ENCODE measurements around the gene MS4A14. TPM values are rescaled to one million over a fixed set of nuclear protein-coding genes. Genes with fewer than 3 reads are reported as not detected.

The MS4A14 gene
- total RNA-seq, 1 experiment from 2014 or later, result not detected

DNA sequence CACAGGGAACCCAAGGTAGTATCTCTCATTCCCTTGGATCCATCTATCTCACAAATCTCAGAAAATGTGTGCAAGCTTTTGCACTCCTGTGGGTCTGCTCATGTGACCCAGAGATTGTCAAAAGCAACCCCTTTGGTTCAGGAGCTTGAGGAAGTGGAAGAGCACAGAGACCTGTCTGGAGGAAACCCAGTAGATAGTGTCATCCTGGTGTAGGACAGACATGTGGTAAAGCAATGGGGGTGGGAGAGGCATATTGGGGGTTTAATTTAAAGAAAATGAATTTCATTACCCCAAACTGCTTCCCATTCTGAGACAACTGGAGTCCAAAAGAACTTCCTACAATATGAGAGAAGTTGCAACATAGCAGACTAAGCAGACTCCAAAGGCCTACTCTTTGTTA is 5.8 kb upstream of the MS4A14 start:
- Histone ChIP-seq H3K4me1 (ENCODE audit: insufficient read depth, low read length, poor library complexity, severe bottlenecking) (no peaks in the 10 kb centered on the region), H3K9me3 (ENCODE audit: low read depth, low read length, poor library complexity, severe bottlenecking) (no peaks in the 10 kb centered on the region), H3K36me3 (ENCODE audit: insufficient read depth, low read length, poor library complexity, severe bottlenecking) (no peaks in the 10 kb centered on the region), H3K27ac (ENCODE audit: low read depth, low read length, poor library complexity, severe bottlenecking) (no peak overlapping the region), H3K27me3 (replicated peaks; ENCODE audit: insufficient read depth, low read depth, low read length, poor library complexity) (peaks cover 5% of the 10 kb centered on the region), H3K4me3 (ENCODE audit: low read depth, low read length, poor library complexity, severe bottlenecking) (no peak overlapping the region)
- intact Hi-C loops (cut with micrococcal nuclease; ENCODE audit: unreplicated experiment), result no loop called here
- DNase-seq (ENCODE audit: low spot score), result no peak
- BruUV-seq (replicated peaks), result no TSS peak
- TF ChIP-seq, protein P1, sequence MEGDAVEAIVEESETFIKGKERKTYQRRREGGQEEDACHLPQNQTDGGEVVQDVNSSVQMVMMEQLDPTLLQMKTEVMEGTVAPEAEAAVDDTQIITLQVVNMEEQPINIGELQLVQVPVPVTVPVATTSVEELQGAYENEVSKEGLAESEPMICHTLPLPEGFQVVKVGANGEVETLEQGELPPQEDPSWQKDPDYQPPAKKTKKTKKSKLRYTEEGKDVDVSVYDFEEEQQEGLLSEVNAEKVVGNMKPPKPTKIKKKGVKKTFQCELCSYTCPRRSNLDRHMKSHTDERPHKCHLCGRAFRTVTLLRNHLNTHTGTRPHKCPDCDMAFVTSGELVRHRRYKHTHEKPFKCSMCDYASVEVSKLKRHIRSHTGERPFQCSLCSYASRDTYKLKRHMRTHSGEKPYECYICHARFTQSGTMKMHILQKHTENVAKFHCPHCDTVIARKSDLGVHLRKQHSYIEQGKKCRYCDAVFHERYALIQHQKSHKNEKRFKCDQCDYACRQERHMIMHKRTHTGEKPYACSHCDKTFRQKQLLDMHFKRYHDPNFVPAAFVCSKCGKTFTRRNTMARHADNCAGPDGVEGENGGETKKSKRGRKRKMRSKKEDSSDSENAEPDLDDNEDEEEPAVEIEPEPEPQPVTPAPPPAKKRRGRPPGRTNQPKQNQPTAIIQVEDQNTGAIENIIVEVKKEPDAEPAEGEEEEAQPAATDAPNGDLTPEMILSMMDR (conservative IDR thresholded peaks at IDR 0.05; ENCODE audit: low read depth, low read length), result no peak
- no peak for TF ChIP-seq EZH2 (IDR thresholded peaks at IDR 0.05; ENCODE audit: borderline replicate concordance, low read depth, low read length, poor library complexity, severe bottlenecking)
- ChIA-PET POLR2A (ENCODE audit: low non-redundant PET) (no interaction called here), CTCF (no interaction called here)

- TF ChIP-seq, protein P1 (conservative IDR thresholded peaks at IDR 0.05; ENCODE audit: low read depth, low read length), result no peak
- TF ChIP-seq EZH2 (IDR thresholded peaks at IDR 0.05; ENCODE audit: borderline replicate concordance, low read depth, low read length, poor library complexity, severe bottlenecking), result no peak
- ChIA-PET POLR2A (ENCODE audit: low non-redundant PET) (no interaction called here), CTCF (no interaction called here)
- no peak for DNase-seq (ENCODE audit: low spot score)
- intact Hi-C loops (cut with micrococcal nuclease; ENCODE audit: unreplicated experiment), result no loop called here
- H3K4me3 ChIP-seq (ENCODE audit: low read depth, low read length, poor library complexity, severe bottlenecking), result no peak overlapping the region
- BruUV-seq (replicated peaks), result no TSS peak
- no peaks in the 10 kb centered on the region for H3K27me3 ChIP-seq (replicated peaks; ENCODE audit: insufficient read depth, low read depth, low read length, poor library complexity)
- no peaks in the 10 kb centered on the region for H3K4me1 ChIP-seq (ENCODE audit: insufficient read depth, low read length, poor library complexity, severe bottlenecking)
- no peaks in the 10 kb centered on the region for H3K9me3 ChIP-seq (ENCODE audit: low read depth, low read length, poor library complexity, severe bottlenecking)
- no peaks in the 10 kb centered on the region for H3K36me3 ChIP-seq (ENCODE audit: insufficient read depth, low read length, poor library complexity, severe bottlenecking)
- no peak overlapping the region for H3K27ac ChIP-seq (ENCODE audit: low read depth, low read length, poor library complexity, severe bottlenecking)
These were observed 3.9 kb upstream of the MS4A14 start for GRCh38 chr11:60392361-60392760.

GRCh38 chr11:60393016-60393415 is 3.2 kb upstream of the MS4A14 start:
- no TSS peak for BruUV-seq (replicated peaks)
- Histone ChIP-seq H3K27me3 (replicated peaks; ENCODE audit: insufficient read depth, low read depth, low read length, poor library complexity) (no peaks in the 10 kb centered on the region), H3K36me3 (ENCODE audit: insufficient read depth, low read length, poor library complexity, severe bottlenecking) (no peaks in the 10 kb centered on the region), H3K4me3 (ENCODE audit: low read depth, low read length, poor library complexity, severe bottlenecking) (no peak overlapping the region), H3K27ac (ENCODE audit: low read depth, low read length, poor library complexity, severe bottlenecking) (no peak overlapping the region), H3K9me3 (ENCODE audit: low read depth, low read length, poor library complexity, severe bottlenecking) (no peaks in the 10 kb centered on the region), H3K4me1 (ENCODE audit: insufficient read depth, low read length, poor library complexity, severe bottlenecking) (no peaks in the 10 kb centered on the region)
- TF ChIP-seq EZH2 (IDR thresholded peaks at IDR 0.05; ENCODE audit: borderline replicate concordance, low read depth, low read length, poor library complexity, severe bottlenecking), result no peak
- TF ChIP-seq, protein P1 (conservative IDR thresholded peaks at IDR 0.05; ENCODE audit: low read depth, low read length), result no peak
- DNase-seq (ENCODE audit: low spot score), result no peak
- POLR2A ChIA-PET (ENCODE audit: low non-redundant PET), result no interaction called here
- CTCF ChIA-PET, result no interaction called here
- intact Hi-C loops (cut with micrococcal nuclease; ENCODE audit: unreplicated experiment), result no loop called here
